Measurements from ENCODE around the gene VPS45.

DNA sequence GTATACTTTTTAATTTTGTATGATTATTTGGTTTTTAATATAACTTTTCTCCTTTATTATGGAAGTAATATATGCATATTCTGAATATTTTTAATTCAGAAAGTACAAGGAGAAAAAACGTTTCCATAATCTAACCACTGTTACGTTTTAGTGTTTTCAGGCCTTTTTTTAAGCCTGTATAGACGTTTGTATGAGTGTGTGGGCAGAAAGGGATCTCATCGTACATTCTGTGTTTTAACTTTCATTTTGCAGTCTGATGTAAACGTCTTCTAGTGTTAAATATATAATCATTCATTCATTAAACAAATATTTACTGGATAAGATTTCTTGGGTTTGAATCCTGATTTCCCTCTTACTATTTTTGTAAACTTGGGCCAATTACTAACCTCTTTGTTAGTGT, 44.1 kb downstream of the VPS45 start:
- TF ChIP-seq, protein P1, sequence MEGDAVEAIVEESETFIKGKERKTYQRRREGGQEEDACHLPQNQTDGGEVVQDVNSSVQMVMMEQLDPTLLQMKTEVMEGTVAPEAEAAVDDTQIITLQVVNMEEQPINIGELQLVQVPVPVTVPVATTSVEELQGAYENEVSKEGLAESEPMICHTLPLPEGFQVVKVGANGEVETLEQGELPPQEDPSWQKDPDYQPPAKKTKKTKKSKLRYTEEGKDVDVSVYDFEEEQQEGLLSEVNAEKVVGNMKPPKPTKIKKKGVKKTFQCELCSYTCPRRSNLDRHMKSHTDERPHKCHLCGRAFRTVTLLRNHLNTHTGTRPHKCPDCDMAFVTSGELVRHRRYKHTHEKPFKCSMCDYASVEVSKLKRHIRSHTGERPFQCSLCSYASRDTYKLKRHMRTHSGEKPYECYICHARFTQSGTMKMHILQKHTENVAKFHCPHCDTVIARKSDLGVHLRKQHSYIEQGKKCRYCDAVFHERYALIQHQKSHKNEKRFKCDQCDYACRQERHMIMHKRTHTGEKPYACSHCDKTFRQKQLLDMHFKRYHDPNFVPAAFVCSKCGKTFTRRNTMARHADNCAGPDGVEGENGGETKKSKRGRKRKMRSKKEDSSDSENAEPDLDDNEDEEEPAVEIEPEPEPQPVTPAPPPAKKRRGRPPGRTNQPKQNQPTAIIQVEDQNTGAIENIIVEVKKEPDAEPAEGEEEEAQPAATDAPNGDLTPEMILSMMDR (IDR thresholded peaks at IDR 0.05; ENCODE audit: poor library complexity, severe bottlenecking): no peak
- TF ChIP-seq POLR2AphosphoS5 (IDR thresholded peaks at IDR 0.05): no peak
- no peak for TF ChIP-seq TAF1 (IDR thresholded peaks at IDR 0.05; ENCODE audit: low read depth)
- TF ChIP-seq EZH2 (IDR thresholded peaks at IDR 0.05; ENCODE audit: borderline replicate concordance, insufficient read depth, low read length, poor library complexity, severe bottlenecking): no peak

Measured in neural cell (in vitro differentiated cells).